Osteocyte (in vitro differentiated cells): ENCODE data around the gene LRSAM1. TPM values are rescaled to one million over a fixed set of nuclear protein-coding genes. Genes with fewer than 3 reads are reported as not detected.
A peak's percentile ranks its signal among the peaks of the same experiment; 100 is the strongest.

Experiments used
- DNase-seq: peaks from one replicate; pipeline ENCODE4 v3.0.0; 2021; ENCODE audit warnings: mixed read lengths; ENCODE audit not compliant: unreplicated experiment; ENCODE audit errors: extremely low spot score
- H3K27ac Mint-ChIP-seq: one replicate; pipeline ENCODE4 v1.8.0; 2021; ENCODE audit warnings: mild to moderate bottlenecking, mixed read lengths; ENCODE audit not compliant: unreplicated experiment
- H3K27me3 Mint-ChIP-seq: one replicate; pipeline ENCODE4 v1.8.0; 2021; ENCODE audit warnings: mixed read lengths; ENCODE audit not compliant: unreplicated experiment
- H3K36me3 Mint-ChIP-seq: one replicate; pipeline ENCODE4 v1.8.0; 2021; ENCODE audit warnings: mixed read lengths; ENCODE audit not compliant: unreplicated experiment
- H3K4me1 Mint-ChIP-seq: one replicate; pipeline ENCODE4 v1.8.0; 2021; ENCODE audit warnings: mixed read lengths; ENCODE audit not compliant: unreplicated experiment
- H3K4me3 Mint-ChIP-seq: one replicate; pipeline ENCODE4 v1.8.0; 2021; ENCODE audit warnings: mild to moderate bottlenecking, moderate library complexity, mixed read lengths; ENCODE audit not compliant: unreplicated experiment
- H3K9me3 Mint-ChIP-seq: one replicate; pipeline ENCODE4 v1.8.0; 2021; ENCODE audit warnings: mixed read lengths; ENCODE audit not compliant: unreplicated experiment
- CTCF ChIP-seq: fragments of 200-600 bp; sonication (generic); IDR thresholded peaks from 2 replicates; pipeline ENCODE4 v1.5.0; 2021; ENCODE audit warnings: antibody characterized with exemption, mild to moderate bottlenecking, moderate library complexity
- total RNA-seq: library from RNA; stranded (reverse); gene quantifications from 2 replicates; pipeline ENCODE4 v1.2.1, GENCODE V29; 2021

The LRSAM1 gene
- total RNA-seq, 1 donor from 2014 or later: 26.0 TPM

DNA sequence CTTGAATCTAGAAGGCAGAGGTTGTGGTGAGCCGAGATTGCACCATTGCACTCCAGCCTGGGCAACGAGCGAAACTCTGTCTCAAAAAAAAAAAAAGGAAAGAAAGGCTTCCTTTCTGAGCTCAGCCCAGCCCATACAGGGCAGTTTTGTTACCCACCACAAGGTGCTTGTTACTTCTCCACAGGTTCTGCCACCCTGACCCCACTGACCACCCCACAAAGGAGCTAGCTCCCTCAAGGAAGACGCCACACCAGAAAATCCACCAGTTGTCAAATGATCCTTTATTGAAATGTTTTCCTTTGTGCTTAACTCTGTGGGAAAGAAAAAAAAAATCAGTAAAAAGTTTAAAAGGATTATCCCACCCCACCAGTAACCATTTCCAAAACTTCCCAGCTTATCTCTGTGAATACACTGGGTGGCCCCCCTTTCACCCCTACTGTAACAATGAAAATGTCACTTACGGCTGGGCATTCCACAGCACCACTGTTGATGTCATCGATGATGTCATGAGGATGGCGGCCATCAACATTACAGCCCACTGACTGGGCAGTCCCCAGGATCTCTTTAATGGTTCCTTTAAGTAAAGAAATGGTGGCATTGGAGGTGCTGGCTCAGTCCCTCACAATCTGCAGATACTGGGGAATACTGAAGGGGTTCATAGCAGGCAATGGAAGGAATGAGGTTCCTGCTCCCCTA, 3.7 kb upstream of the LRSAM1 start:
- H3K36me3 Mint-ChIP-seq: peaks cover 56% of the 10 kb centered on the region
- H3K4me1 Mint-ChIP-seq: peaks cover 40% of the 10 kb centered on the region
- no peaks in the 10 kb centered on the region for H3K27me3 Mint-ChIP-seq
- no peaks in the 10 kb centered on the region for H3K9me3 Mint-ChIP-seq
- no peak for DNase-seq
- peak overlapping the region; percentile 77 for H3K27ac Mint-ChIP-seq
- no peak overlapping the region for H3K4me3 Mint-ChIP-seq
- no peak for TF ChIP-seq CTCF

GRCh38 chr9:127448112-127448805, 3.1 kb upstream of the LRSAM1 start:
- no peak for DNase-seq
- TF ChIP-seq CTCF: no peak
- peak overlapping the region; percentile 97 for H3K27ac Mint-ChIP-seq
- no peaks in the 10 kb centered on the region for H3K27me3 Mint-ChIP-seq
- no peaks in the 10 kb centered on the region for H3K9me3 Mint-ChIP-seq
- peaks cover 53% of the 10 kb centered on the region for H3K36me3 Mint-ChIP-seq
- H3K4me1 Mint-ChIP-seq: peaks cover 42% of the 10 kb centered on the region
- peak overlapping the region; percentile 92 for H3K4me3 Mint-ChIP-seq

GRCh38 chr9:127449332-127449966, 1.9 kb upstream of the LRSAM1 start:
- Mint-ChIP-seq H3K27me3 (no peaks in the 10 kb centered on the region), H3K4me1 (peaks cover 40% of the 10 kb centered on the region), H3K9me3 (no peaks in the 10 kb centered on the region), H3K4me3 (peak overlapping the region; percentile 92), H3K27ac (peak overlapping the region; percentile 97), H3K36me3 (peaks cover 50% of the 10 kb centered on the region)
- DNase-seq: no peak
- TF ChIP-seq CTCF: no peak

- peak overlapping the region; percentile 97 for H3K27ac Mint-ChIP-seq
- TF ChIP-seq CTCF: no peak
- peaks cover 42% of the 10 kb centered on the region for H3K4me1 Mint-ChIP-seq
- H3K36me3 Mint-ChIP-seq: peaks cover 43% of the 10 kb centered on the region
- H3K9me3 Mint-ChIP-seq: no peaks in the 10 kb centered on the region
- no peak for DNase-seq
- no peaks in the 10 kb centered on the region for H3K27me3 Mint-ChIP-seq
- H3K4me3 Mint-ChIP-seq: peak overlapping the region; percentile 92
Measured at GRCh38 chr9:127450243-127450760, 1.0 kb upstream of the LRSAM1 start.

- Mint-ChIP-seq H3K27me3 (no peaks in the 10 kb centered on the region), H3K27ac (peak overlapping the region; percentile 97), H3K36me3 (peaks cover 38% of the 10 kb centered on the region), H3K4me1 (peaks cover 42% of the 10 kb centered on the region), H3K9me3 (no peaks in the 10 kb centered on the region), H3K4me3 (peak overlapping the region; percentile 92)
- no peak for TF ChIP-seq CTCF
- no peak for DNase-seq
Measured at GRCh38 chr9:127451608-127451857, 223 bp downstream of the LRSAM1 start.
